ENCODE data around the gene PMAIP1.

The PMAIP1 gene

GRCh38 chr18:59908799-59909198, 9.0 kb downstream of the PMAIP1 start:
- no peak for DNase-seq (ENCODE audit: low read depth)
- H3K4me3 ChIP-seq (ENCODE audit: low read depth, low read length) = no peak overlapping the region

DNA sequence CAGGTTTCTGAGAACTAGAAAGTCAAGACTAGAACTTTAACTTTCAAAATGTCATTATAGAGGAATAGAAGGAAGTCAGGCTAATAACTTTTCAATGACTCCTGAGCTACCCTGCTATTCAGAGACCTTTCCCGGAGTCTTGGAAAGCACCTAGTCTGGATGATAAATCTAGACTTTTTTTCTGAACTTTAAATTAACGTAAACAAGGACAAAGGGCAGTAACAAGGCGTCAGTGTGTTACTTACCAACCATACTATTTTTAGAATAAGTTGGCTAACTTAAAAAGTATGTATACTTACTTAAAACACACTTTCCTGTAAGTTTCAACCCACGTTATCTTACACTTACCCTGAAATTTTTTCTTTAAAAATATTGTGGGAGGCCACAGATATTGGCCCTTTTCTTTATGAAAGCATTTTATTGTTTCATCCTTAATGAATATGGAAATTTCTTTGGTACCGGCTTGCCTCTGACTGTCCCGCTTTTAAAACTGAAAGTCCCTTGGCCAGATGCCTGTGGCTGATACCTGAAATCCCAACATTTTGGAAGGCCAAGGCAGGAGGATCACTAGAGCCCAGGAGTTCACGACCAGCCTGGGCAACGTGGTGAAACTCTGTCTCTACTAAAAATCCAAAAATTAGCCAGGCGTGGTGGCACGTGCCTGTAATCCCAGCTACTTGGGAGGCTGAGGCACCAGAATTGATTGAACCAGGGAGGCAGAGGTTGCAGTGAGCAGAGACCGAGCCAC, 9.7 kb downstream of the PMAIP1 start:
- no peak for DNase-seq (ENCODE audit: low read depth)
- H3K4me3 ChIP-seq (ENCODE audit: low read depth, low read length) = no peak overlapping the region

- no peak for DNase-seq (ENCODE audit: low read depth)
- no peak overlapping the region for H3K4me3 ChIP-seq (ENCODE audit: low read depth, low read length)
Observed at GRCh38 chr18:59910967-59911366, 11.2 kb downstream of the PMAIP1 start.

DNA sequence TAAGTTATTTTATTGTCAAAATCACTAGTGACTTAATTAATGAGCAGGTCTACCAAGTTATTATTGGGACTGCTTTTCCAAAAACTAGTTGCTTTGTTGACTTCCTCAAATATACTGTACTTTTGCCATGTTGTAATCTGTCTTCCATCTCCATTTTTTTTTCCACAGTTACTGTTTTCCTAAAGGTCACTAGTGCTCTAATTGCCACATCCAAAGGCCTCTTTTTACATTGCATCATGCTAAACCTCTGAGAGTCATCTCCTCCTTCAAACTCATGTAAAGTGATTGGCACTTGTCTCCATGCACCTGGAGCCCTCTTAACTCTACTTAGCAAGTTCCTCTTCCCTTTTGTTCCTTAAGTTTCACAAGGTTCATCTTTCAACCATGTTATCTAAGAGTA, 11.8 kb downstream of the PMAIP1 start:
- no peak for DNase-seq (ENCODE audit: low read depth)
- no peak overlapping the region for H3K4me3 ChIP-seq (ENCODE audit: low read depth, low read length)

DNA sequence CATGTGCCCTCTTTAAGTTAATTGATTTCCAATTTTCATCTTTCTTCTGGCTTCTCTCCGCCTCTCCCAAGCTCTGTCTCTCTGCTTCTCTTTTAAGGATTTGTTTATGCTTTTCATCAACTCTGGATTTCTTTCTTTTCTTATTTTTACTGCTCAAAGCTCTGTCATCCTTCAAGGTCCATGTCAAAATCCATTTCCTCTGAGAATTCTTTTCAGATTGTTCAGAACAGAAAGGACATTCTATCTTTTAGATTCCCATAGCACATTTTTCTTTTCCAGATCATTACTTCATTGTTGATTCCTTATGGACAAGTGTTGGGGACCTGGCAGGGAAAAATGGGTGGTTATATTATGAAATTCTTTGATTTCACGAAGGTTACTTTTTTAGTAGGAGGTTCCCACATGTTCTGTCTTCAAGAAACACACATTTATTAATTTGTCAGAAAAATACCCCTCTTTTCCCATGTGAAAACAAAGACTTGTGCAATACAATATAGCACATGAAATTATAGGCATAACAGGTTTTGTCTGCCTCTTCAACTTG, 12.3 kb downstream of the PMAIP1 start:
- no peak overlapping the region for H3K4me3 ChIP-seq (ENCODE audit: low read depth, low read length)
- no peak for DNase-seq (ENCODE audit: low read depth)

DNA sequence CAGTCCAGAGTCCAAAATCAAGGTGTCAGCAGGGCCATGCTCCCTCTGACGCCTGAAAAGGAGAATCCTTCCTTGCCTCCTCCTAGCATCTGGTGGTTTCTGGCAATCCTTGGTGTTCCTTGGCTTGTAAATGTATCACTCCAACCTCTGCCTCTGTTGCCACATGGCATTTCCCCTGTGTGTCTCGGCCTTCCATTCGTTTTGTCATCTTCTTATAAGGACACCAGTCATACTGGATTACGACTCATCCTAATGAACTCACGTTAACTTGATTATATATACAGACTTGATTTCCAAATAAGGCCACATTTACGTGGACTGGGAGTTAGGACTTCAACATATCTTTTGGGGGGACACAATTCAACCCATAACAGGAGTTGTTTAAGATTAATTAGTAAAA, 15.8 kb downstream of the PMAIP1 start:
- no peak for DNase-seq (ENCODE audit: low read depth)
- H3K4me3 ChIP-seq (ENCODE audit: low read depth, low read length) = no peak overlapping the region

DNA sequence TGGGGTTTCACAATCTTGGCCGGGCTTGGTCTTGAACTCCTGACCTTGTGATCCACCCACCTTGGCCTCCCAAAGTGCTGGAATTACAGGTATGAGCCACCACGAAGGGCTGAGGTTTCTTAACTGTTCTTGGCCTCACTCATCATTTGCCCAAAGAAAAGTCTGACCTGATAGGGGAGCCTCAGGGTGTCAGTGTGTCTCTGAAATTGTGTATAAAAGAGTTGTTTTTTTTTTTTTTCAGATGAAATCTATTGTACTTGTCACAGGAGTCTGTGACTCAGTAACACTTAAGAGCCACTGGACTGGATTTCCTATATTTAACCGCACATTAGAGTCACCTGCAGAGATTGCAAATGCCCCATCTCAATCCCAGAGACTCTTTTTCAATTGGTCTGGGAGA, 16.9 kb downstream of the PMAIP1 start:
- H3K4me3 ChIP-seq (ENCODE audit: low read depth, low read length) = no peak overlapping the region
- no peak for DNase-seq (ENCODE audit: low read depth)

GRCh38 chr18:59917422-59917821, 17.6 kb downstream of the PMAIP1 start:
- no peak overlapping the region for H3K4me3 ChIP-seq (ENCODE audit: low read depth, low read length)
- DNase-seq (ENCODE audit: low read depth) = no peak

GRCh38 chr18:59918320-59918755, 18.5 kb downstream of the PMAIP1 start:
- no peak overlapping the region for H3K4me3 ChIP-seq (ENCODE audit: low read depth, low read length)
- DNase-seq (ENCODE audit: low read depth) = no peak

DNA sequence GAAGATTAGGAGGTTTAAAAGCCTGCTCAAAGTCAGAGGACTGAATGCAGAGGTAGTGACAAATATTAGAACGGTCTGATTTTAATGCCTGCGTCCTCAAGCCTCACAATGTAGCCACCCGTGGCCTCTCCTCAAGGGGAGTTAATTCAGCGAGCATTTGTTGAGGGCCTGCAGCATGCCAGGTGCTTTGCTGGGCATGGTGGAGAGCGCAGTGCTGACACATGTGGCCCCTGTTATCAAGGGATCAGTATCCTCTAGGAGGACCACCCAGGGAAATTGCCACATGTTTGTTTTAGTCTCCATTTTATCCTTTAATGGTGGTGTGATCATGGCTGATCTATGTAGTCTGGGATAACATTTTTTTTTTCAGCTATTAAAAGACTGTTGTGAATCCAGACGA, 19.2 kb downstream of the PMAIP1 start:
- DNase-seq (ENCODE audit: low read depth) = no peak
- no peak overlapping the region for H3K4me3 ChIP-seq (ENCODE audit: low read depth, low read length)

DNA sequence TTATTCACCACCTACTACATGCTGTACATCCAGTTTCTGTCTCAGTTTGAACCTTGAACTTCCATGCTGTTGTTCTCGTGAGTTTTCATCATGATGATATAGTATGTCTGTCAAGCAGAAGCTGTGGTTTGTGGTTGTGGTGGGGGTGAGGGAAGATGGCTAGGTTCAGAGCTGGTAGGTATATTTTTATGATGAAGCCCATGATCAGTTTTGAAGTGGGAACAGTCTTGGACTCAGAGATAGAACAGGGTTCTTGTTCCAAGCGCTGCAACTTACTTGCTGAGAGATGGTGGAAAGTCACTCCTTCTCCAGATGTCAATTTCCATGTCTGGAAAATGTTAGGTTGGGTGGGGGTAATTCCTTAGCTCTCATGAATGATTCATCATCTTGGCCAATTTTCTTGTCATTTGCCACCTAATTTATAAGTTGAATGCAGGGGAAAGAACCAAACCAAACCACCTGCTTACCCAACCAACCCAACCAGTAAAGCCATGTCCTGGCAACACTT, 21.6 kb downstream of the PMAIP1 start:
- no peak for DNase-seq (ENCODE audit: low read depth)
- H3K4me3 ChIP-seq (ENCODE audit: low read depth, low read length) = no peak overlapping the region

GRCh38 chr18:59923539-59924196, 23.9 kb downstream of the PMAIP1 start:
- DNase-seq (ENCODE audit: low read depth) = no peak
- H3K4me3 ChIP-seq (ENCODE audit: low read depth, low read length) = no peak overlapping the region

DNA sequence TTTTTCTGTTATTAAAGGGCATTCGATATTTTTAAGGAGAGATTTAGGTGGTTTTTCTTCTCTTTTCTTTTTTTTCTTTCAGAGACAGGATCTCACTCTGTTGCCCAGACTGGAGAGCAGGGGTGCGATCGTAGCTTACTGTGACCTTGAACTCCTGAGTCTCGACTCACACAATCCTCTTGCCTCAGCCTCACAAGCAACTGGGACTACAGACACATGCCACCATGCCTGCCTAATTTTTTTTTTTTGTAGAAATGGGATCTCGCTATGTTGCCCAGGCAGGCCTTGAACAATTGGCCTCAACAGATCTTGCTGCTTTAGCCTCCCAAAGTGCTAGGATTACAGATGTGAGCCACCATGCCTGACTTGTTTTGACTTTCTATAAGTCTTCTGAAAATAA, 26.3 kb downstream of the PMAIP1 start:
- DNase-seq (ENCODE audit: low read depth) = no peak
- no peak overlapping the region for H3K4me3 ChIP-seq (ENCODE audit: low read depth, low read length)

DNA sequence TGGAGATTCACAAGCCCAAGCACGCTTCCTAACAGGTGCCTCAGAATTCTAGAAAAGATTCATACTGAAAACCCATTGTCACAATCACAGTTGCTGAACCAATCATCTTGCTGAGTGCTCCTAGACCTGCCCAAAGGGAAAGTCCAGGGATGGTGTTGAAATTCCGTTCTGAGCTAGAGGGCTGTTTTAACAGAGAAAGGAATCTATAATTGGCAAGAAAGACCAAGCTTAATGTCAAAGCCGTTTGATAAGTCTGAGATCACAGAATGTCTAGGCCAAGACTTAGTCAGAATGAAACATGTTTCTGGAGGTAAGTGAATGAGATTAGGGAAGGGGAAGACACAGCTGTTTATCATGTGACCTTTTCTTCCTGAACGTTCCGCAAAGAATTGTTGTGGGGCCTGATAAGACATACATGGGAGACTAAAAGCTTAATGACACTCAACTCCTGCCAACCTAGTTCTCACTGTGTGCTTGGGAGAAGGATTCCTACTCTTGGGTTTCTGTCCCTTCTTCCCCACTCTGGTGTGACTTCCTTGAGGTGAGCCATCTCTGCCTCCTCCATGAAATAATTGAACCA, 27.5 kb downstream of the PMAIP1 start:
- H3K4me3 ChIP-seq (ENCODE audit: low read depth, low read length) = no peak overlapping the region
- DNase-seq (ENCODE audit: low read depth) = no peak

DNA sequence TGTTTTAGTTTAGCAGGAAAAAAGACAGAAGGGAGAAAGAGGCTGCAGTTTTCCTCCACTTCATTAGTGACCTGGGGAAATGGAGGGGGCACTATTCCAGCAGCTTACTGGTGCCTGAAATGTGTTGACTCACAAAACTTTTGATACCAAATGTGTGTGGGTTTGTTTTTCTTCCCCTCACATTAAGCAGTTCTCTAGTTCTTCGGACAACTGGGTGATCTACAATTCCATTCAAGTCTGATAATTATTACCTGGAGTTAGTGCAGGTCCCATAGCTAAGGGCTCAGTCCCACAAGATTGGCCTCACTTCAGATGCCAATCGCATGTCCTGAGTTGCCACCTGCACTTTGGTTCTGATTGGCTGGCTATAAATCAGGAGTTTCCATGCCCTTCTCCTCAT, 28.4 kb downstream of the PMAIP1 start:
- no peak for DNase-seq (ENCODE audit: low read depth)
- no peak overlapping the region for H3K4me3 ChIP-seq (ENCODE audit: low read depth, low read length)

DNA sequence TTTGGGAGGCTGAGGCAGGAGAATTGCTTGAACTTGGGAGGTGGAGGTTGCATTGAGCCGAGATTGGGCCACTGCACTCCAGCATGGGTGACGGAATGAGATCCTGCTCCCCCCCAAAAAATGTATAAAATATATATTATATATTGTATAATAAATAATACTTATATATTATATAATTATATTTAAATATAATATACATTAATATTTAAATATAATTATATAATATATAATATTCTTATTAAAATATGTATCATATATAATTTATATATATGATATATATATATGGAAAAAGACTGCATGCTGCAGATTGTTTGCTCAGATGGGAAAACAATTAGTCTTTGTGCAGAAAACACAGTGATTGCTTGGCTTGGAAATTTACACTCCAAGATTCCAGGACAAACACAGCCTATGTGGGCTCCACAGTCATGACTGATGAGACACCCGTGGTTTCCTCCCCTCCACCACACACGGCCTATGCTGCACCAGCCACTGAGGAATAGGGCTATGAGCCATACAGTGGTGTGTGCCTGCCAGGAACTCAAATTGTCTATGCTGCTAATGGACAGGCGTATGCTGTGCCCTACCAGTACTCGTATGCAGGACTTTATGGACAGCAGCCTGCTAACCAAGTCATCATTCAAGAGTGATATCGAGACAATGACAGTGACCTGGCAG, 30.0 kb downstream of the PMAIP1 start:
- H3K4me3 ChIP-seq (ENCODE audit: low read depth, low read length) = no peak overlapping the region
- no peak for DNase-seq (ENCODE audit: low read depth)

- no peak for DNase-seq (ENCODE audit: low read depth)
- H3K4me3 ChIP-seq (ENCODE audit: low read depth, low read length) = no peak overlapping the region
Observed at GRCh38 chr18:59932401-59932800, 32.6 kb downstream of the PMAIP1 start.

DNA sequence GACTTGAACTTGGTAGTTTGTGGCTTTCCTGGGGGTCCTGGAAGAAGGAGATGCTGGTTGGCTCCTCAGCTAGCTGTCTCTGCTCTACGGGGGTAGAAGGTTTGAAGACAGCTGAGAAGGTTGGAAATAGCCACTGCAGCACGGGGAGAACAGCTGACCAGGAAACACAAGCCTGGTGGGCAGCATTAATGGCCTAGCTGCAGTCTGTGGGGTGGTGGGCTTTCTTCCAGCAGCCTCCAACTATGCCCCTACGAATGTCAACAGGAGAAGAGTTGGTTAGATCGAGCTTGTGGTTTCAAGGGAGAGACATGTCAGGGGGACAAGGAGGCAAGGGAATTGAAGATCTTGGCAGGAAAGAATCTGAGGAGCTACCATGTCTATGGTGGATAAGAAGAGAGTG, 38.9 kb downstream of the PMAIP1 start:
- H3K4me3 ChIP-seq (ENCODE audit: low read depth, low read length) = no peak overlapping the region
- DNase-seq (ENCODE audit: low read depth) = no peak

GRCh38 chr18:59939127-59939526, 39.3 kb downstream of the PMAIP1 start:
- no peak overlapping the region for H3K4me3 ChIP-seq (ENCODE audit: low read depth, low read length)
- no peak for DNase-seq (ENCODE audit: low read depth)

- no peak for DNase-seq (ENCODE audit: low read depth)
- H3K4me3 ChIP-seq (ENCODE audit: low read depth, low read length) = no peak overlapping the region
Observed at GRCh38 chr18:59940068-59940467, 40.3 kb downstream of the PMAIP1 start.
